Activated CD4-positive, alpha-beta T cell treated with anti-CD3 and anti-CD28 coated beads, Interleukin-2, amount 50 U/mL, for 48 hours (primary cell): ENCODE results near the gene ST8SIA2.

Experiments
- DNase-seq, 2 experiments: peaks; one replicate each; pipeline ENCODE4 v3.0.0-alpha.2; 2020

ST8SIA2 gene

DNA sequence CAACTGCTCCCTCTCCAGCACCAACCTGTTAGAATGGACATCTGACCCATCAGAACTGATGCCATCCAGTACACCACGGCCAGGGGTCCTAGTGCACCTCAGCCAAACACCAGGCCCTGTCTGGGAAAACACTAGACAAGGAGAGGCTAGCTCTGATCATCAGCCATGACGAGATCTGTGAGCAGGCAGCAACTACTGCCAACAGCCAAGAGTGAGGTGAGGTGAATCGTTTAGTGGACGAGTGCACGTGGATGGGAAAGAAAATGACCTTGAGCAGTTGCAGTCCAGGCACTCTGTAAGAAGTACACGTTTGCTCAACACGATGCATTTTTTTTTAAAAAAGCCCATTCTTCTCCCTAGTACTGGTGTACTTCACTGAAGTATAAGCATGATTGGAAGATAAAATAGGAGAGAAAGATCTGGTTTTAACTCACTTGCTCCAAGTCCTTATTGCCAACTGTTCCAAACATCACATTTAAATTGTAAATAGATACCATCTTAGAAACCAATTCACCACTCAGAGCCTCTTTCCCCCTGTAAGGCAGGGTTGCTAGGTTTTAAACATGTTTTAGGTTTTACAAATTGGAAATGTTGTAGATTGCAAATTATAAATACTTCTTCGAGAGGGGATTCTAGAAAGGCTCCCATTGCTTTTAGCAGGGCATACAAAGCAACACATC is 5.7 kb downstream of the ST8SIA2 start:
- no peak for DNase-seq

DNA sequence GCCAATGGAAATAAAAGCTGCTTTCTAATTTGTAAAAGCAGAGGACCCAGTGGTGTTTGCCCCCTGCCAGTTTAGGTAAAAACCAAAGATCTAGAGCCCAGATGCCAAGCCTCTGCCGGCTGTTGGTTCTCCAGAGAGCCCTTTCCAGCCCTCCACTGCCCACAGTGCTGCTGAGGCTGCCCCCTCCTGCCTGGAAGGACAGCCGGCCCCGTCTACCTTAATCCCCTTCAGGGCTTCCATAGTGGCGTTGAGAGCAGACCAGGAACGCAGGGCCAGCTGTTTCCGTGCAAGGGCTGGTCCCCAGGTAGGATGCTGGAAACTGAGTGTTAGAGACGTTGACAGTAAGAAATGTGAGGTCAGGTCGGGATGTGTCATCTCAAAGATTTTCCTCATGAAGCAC is 6.9 kb downstream of the ST8SIA2 start:
- DNase-seq = no peak

DNA sequence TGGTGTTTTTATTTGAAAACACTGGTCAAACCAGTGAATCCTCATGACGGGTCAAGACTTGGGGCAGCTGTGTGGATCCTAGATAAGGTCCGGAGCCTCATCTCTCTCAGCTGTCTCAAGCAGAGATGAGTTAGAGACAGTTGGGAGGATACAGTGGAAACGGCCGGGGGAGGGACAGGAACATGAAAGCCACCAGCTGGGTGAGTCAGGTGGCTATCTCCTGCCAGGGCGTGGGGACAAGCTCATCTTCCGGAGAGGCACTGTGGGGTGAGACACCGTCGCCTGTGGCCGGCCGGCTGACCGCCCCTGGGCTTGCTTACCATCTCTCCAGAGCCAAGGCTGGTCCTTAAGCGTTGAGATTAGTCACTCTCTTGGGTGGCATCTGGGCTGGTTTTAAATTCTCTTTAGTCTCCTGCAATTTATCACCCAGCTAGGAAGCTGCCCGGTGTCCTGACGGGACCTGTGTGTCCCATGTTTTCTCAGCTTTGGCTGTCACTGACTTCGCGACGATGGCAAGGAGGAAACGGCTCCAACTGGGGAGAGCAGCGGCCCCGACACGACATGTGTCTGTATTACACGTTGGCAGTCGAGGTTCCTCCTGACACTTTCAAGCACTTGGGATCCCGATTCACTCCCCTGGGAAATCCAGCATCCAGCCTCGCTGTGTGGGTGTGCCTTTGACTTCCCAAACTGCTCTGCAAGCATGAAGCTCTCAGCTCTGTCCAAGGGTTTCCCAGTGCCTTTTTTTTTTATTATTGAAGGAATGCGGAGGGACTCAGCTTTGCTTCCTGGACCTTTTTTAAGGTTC is 7.5 kb downstream of the ST8SIA2 start:
- no peak for DNase-seq

DNA sequence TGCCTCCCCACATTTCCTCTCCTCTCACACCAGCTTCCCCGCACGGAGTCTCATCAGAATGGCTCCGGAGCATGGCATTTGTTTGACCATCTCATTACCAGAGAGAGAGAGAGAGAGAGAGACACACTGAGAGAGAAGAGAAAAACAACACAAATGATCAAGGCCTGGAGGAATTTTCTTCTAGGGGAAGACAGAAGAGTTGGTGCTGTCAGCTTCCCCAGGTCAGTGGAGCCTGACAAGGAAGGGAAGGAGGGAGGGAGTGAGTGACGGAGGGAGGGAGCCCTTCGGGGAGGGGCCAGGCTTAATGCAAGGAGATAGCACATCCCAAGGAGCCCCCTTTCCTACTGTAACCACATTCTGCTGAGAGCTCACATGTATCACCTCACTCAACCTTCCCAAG is 9.1 kb downstream of the ST8SIA2 start:
- no peak for DNase-seq

DNA sequence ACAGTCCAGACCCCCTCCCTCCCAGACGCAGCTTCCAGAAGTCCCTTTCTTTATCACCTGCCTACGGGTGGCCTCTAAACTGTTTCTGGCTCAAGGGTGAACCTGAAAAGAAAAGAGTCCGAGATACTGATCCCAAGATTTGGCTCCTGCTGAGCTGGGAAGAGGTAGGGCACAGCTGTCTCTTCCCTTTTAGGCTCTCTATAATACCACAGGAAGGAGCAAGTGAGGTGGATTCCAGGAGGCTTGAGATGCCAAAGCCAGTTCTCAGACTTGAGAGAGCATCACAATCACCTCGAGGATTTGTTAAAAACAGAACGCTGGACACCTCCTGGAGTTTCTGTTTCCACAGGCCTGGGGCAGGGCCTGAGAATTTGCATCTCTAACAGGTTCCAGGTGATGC is 12.3 kb downstream of the ST8SIA2 start:
- no peak for DNase-seq

DNA sequence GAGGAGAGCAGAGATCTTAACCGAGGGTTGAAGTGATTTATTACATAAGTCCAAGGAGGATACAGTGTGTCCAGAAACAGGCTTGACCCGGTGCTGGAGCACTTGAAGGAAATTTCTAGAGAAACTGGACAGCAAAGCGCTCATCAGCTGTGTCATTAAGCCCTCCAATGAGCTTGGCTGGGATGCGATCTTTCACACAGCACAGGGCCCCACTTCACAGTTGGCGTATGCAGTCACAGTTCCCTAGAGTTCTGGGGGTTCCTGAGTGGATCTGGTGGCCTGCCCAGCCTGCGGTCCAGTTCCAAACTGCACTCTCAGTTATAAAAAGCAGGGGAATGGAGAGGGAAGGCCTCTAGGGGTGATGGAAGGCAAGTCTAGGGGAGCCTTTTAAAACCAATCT is 13.6 kb downstream of the ST8SIA2 start:
- no peak for DNase-seq

DNA sequence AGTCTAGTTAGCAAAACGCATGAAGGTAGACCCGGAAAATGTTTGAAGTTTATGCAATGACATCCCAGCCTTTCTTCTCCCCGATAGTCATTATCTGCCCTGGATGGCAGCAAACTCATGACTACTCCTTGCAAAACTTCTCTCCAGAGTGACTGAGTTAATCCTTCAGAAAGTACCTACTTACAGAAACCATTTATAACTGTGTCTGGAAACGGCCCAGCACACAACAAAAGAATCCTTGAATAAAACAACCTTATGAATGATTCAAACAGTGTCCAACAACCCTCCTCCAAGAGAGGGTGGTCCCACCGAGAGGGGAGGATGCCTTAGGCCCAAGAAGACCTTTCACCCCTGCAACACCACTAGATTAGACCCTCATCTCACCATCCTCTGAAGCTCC is 14.2 kb downstream of the ST8SIA2 start:
- no peak for DNase-seq

DNA sequence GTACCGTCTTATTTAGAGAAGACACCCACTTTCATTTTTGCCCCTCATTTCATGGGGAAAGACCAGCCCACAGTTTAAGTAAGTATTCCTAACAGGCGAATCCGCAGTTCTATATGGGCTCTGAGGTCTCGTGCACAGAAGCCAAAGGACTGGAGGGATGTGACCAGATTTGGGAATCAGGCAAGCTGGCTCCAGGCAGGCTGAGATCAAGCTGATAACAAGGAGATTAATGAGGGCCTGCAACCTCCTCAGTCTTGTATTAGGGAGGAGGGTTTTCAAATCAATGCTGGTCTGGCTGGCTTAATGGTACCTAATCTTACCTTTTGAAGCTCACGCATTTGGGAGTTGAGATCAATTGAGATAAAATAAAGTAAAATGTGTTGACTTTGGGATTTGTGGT is 15.3 kb downstream of the ST8SIA2 start:
- DNase-seq = no peak

DNA sequence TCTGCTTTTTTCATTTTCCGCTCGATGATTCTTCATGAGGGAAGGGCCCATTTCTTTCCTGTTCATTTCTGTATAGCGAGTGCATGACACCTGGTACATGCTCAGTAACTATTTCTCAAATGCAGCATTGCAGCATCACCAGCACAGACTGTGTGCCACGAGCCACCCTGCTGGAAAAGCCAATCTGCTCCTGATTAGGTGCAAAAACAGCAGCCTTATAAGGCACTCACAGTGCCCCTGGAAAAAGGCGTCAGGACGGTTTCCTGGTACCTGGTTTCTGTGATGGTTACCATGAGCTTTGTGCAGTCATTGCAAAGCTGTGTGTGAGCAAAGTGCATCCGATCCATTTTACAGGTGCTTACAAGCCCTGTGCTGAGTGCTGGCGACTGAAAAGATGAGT is 15.8 kb downstream of the ST8SIA2 start:
- DNase-seq = no peak

DNA sequence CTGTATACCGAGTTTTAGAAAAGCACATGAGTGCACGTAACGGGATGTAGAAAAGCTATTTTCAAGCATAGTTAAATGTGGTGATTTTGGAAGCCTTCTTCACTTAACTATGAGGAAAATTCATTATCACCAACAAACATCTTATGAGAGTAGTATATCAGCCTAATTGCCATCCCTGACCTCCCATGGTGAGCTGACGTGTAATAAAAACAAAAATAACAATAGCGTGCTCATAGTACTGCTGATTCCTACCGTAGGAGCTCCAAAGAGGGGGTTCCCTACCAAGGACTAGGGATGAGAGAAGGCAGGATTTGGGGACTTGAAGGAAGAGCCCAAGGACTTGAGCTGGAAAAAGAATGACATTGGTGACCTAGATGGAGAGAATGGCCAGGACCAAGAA is 16.9 kb downstream of the ST8SIA2 start:
- no peak for DNase-seq

DNA sequence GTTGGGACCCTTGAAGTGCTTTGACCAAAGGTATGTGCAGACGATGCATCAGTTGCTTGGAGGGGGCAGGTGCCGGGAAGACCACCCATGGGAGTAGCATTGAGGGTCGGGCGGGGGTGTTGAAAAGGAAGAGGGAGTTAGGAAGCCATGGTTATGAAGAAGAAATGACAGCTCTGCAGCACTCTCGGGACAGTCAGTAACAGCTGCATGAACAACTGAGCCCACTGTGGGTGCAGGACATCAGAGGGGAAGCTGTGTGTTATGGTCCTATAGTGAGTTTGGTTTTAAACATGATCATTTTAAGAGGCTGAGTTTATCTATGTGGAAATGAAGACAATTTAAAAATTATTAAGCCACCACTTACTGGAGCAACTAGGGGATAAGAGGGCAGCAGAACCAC is 17.6 kb downstream of the ST8SIA2 start:
- no peak for DNase-seq

DNA sequence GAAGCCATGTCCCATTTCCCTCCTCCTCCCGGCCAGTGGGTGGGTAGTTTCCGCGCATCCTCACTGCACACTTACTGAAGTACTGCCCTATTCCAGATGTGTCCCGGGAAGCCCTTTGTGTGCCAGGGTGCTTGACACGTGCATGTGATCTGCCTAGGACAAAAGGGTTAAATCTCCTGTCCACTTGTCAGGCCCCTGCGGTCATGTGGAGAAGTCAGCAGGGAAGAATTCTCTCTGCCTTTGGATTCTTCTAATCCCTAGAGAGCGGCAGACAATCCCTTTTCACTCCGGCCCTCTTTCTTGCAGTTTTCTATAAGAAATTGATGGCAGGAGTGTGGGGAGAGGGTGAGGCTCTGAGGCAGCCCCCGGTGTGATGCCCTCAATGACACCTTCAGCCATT is 19.8 kb downstream of the ST8SIA2 start:
- DNase-seq = no peak

DNA sequence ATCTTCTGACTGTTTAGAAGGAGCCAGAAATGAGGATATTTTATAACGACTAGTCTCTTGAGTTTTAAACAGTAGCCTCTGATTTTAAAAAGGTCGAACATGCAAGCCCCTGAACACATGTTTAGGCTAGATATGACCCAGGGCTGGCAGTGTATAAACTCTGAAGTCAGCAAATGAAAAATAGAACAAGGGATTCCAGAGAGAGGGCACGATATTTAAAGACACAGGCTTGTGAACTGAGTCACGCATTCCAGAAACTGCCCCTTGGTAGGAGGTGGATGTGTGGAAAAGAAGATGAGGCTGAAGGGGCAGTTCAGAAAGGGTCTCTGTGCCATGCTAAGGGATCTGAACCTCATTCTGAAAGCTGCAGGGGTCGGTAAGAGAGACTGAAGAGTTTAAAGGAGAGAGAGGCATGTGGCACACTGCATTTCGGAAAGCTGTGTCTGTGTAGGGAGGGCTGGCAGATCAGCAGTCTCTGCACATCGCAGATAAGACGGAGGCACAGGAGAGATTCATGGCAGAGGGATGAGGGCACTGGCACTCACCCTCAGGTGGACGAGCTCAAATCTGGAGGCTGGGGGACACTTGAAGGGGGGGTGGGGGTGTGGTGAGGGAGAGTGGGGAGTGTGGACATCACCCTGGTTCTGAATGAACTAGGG is 22.1 kb downstream of the ST8SIA2 start:
- DNase-seq = no peak

DNA sequence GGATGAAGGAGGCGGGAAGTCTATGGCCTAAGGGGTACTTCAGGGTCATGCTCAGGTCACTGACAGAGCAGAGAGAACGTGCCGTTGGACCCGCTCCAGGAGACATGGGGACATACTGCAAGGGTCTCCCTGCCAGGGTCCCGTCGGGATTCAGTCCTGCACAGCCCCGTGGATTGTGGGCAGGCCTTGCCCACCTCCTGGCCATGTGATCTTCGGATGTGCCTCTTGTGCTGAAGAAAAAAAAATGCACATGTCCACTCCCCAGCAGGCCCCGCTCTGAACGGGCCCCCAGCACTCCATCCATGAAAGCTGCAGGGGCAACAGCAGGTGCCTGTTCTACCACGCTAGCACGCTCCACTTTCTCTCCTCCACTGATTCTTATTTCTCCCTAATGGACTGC is 22.9 kb downstream of the ST8SIA2 start:
- DNase-seq = no peak

DNA sequence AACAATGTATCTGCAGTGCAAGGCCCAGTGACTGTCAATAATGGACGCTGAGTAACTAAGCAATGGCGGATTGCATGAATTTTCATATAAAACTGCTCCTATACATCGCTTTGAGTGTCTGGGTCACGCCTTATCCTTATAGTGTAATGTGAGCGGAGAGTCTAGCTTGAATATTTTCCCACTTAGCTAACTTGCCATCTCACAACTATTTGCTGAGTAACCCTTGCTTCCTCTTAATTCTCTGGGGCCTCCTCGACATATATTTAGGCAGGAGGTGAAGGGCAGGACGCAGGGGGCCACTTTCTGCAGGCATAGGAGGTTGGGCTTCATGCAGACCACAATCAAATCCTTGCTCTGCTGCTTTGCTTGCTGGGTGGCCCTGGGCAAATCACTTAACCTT is 24.0 kb downstream of the ST8SIA2 start:
- DNase-seq = no peak

DNA sequence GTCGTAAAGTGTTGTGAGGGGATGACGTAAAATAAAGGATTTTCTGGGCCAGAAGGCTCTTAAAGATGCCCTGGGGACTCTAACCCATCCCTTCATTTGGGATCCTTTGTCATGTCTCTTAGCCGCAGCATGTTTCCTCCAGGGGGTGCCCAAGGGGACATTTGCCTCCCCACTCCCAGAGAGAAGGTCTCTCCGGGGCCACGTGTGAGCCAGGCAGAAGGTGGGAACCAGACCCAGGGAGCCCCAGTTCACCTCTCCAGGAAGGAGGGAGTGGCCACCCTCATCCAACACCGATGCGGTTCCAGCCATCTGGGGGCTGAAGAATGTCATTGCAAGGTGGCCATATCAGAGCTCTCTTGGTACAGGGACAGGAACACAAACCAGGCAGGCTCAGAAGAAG is 25.2 kb downstream of the ST8SIA2 start:
- no peak for DNase-seq

DNA sequence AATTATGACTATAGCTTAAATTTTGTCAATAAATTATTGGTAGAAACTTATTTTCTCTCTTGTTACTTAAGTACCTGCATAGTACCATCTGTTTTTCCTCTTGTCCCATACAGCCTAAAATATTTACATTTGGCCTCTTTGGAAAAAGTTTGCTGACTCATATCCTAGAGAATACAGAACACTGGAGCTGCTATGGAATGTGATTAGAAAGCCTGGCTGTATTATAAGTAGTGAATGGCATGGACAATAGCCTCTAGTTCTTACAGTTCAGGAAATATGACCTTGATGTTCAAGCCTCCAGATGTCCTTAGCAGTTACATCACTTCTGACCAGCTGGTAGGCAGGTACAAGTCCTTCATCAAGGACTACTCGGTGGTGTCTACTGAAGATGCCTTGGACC is 28.3 kb downstream of the ST8SIA2 start:
- no peak for DNase-seq

DNA sequence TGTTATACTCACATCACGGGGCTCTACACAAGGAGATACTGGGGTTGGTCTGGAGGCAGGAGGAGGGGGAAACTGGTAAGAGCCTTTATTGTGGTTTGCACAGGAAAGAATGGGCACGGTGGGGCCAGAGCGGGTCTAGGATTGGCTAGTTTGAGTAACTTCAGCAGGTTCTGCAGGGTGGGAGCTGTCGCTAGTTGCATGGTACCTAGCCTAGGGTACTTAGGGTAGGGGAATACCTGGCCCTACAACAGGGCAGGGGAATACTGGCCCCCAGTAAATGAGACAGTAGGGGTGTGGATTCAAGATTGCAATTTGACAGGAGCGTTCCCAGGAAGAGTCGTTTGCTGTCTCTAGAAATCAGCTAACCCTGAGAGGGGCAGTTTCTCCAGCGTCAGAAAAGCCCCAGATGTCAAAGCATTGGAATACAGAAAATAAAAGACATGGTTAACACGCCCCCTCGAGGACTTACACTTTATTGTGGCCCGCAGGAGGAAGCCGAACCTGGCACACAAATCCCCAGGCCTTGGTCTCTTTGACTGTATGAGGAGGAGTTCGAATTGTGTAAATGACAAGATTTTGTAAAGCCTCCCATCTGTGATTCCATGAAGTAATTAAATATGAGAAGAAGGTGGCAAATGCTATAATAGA is 32.0 kb downstream of the ST8SIA2 start:
- DNase-seq = no peak

DNA sequence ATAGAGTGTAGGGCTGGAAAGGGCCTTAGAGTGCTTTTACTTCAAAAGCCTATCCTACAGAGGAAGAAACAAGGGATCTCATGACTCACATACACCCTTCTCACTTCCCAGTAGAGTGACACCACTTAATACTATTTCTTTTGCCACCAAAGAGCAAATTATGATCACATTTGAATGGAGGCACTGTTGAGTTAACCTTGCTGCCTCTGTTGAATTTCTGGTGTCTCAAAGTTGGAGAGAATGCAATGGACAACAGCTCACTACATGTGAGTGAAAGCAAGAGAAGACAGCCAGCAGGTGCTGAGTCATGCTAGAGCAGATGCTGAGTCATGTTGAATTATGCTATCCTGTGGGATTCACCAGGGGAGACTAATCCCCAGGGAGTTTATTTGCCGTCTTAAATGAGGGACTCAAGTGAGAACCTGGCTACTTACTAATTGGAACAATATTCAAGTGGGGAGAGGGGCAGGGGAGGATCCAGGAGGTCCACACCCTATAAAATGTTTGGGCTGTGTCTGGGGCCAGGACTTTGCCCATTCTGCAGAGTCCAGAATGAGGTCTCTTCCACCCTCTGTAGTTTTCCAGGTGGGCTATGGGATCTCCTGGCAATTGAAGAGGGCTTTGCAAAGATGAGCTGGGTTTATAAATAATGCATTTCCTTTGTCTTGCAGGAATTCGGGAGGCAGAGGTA is 35.8 kb downstream of the ST8SIA2 start:
- no peak for DNase-seq

DNA sequence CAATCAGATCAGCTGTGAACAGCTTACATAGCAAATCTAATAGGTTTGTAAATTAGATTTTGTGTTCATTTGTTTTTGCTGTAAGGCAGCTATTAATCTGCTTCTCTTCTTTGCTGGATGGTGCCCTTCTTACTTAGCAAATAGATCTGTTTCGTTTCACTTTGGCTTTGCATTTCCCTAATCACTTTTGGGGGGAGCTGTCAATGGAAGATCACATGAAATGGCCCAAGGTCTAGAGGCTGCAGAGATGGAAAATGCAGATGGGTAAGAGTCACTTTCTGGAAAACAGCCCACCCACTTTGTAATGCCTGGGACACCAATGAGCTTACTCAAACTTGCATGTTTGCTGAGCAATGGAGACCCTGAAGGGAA is 36.4 kb downstream of the ST8SIA2 start:
- DNase-seq = no peak

DNA sequence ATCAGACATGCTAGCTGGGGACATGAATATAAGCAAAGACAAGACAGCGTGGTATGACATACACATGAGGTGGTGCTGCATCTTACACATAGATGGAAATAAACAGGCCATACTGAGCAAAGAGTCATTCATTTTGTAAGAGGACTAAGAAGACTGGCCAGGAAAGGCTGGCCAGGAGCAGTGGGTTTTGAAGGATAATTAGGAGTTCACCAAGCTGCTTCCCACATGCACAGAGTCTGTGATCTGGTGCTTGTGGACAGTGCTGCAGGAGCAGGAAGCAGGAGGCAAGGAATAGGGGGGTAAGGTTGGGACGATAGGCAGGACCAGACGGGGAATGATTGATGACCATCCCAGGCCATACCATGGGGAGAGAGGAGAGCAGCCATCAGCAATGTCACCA is 41.5 kb downstream of the ST8SIA2 start:
- DNase-seq = no peak

DNA sequence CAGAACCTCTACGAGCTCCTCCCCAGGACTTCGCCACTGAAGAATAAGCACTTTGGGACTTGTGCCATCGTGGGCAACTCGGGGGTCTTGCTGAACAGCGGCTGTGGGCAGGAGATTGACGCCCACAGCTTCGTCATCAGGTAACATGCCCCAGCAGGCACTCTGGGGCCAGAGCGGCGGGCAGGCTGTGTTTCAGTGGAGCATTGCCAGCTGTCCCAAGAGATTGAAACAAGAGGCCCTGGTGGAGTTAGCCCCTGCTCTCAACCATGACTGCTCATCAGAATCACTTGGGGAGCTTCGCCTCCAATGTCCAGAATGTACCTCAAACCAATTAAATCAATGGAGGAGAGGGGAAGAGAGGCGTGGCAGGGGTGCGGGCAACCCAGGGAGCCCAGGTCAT is 44.8 kb downstream of the ST8SIA2 start:
- no peak for DNase-seq

DNA sequence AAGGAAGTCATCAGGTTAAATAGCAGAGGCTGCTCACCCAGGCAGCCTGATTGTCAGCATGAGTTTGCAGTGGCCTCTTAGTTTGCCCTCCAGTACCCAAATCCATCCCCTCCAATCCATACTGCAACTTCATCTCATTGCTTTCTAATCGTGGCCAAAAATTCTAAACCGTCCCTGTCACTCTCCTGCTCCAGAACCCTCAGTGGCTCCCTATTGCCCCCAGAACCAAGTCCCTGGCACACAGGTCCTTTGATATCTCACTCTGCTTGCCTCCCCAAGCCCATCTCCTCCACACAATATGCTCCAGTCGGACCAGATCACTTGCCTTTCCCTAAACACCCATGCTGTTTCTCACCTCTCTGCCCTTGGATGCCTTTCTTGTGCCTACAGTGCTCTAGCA is 49.7 kb downstream of the ST8SIA2 start:
- no peak for DNase-seq
